Loucy (cell line): ENCODE data around the gene STAT3.

Experiments
- H2AFZ ChIP-seq: fragments of 200-600 bp; sonication (generic); 2 replicates; pipeline ENCODE4 v1.6.0; 2016; ENCODE audit warnings: antibody characterized with exemption, mild to moderate bottlenecking, low read length, moderate library complexity
- H3F3A ChIP-seq: fragments of 200-600 bp; 2 replicates; pipeline ENCODE4 v1.6.0; 2016; ENCODE audit warnings: antibody characterized with exemption, low read depth, mild to moderate bottlenecking
- H3K27me3 ChIP-seq: fragments of 200-600 bp; sonication (generic); 2 replicates; pipeline ENCODE4 v1.6.1; 2014; ENCODE audit warnings: low read length, mild to moderate bottlenecking; ENCODE audit not compliant: insufficient read depth, poor library complexity, severe bottlenecking
- H3K36me3 ChIP-seq: fragments of 200-600 bp; sonication (generic); 2 replicates; pipeline ENCODE4 v1.6.1; 2016; ENCODE audit warnings: low read length; ENCODE audit not compliant: insufficient read depth
- H3K4me1 ChIP-seq: fragments of 200-600 bp; sonication (generic); 2 replicates; pipeline ENCODE4 v1.5.1; 2014; ENCODE audit warnings: low read length, mild to moderate bottlenecking; ENCODE audit not compliant: insufficient read depth, poor library complexity, severe bottlenecking
- H3K4me2 ChIP-seq: fragments of 200-600 bp; sonication (generic); 2 replicates; pipeline ENCODE4 v1.6.0; 2014; ENCODE audit warnings: antibody characterized with exemption, low read length, low read depth, mild to moderate bottlenecking; ENCODE audit not compliant: poor library complexity, severe bottlenecking
- H3K4me3 ChIP-seq: fragments of 200-600 bp; sonication (generic); 2 replicates; pipeline ENCODE4 v1.5.1; 2014; ENCODE audit warnings: low read length, mild to moderate bottlenecking, mixed read lengths; ENCODE audit not compliant: poor library complexity, severe bottlenecking
- H3K79me2 ChIP-seq: fragments of 200-600 bp; sonication (generic); 2 replicates; pipeline ENCODE4 v1.6.1; 2014; ENCODE audit warnings: low read length; ENCODE audit not compliant: insufficient read depth
- H3K9ac ChIP-seq: fragments of 200-600 bp; sonication (generic); 2 replicates; pipeline ENCODE4 v1.6.0; 2014; ENCODE audit warnings: mild to moderate bottlenecking, low read depth, low read length, moderate library complexity; ENCODE audit not compliant: poor library complexity, severe bottlenecking
- H3K9me2 ChIP-seq: fragments of 200-600 bp; sonication (generic); replicated peaks from 2 replicates; pipeline ENCODE4 v1.6.1; 2016; ENCODE audit warnings: low read depth, low read length, mixed read lengths
- H3K9me3 ChIP-seq: fragments of 200-600 bp; sonication (generic); 2 replicates; pipeline ENCODE4 v1.6.1; 2014; ENCODE audit warnings: mild to moderate bottlenecking, antibody characterized with exemption, low read length, low read depth; ENCODE audit not compliant: insufficient read depth
- H4K20me1 ChIP-seq: fragments of 200-600 bp; sonication (generic); 2 replicates; pipeline ENCODE4 v1.6.0; 2014; ENCODE audit warnings: antibody characterized with exemption, low read length, mild to moderate bottlenecking; ENCODE audit not compliant: insufficient read depth, poor library complexity, severe bottlenecking
- CTCF ChIP-seq: fragments of 200-600 bp; sonication (generic); conservative IDR thresholded peaks from 2 replicates; pipeline ENCODE4 v1.5.1; 2014; ENCODE audit warnings: mild to moderate bottlenecking, antibody characterized with exemption, low read length
- EZH2phosphoT487 ChIP-seq: fragments of 200-600 bp; IDR thresholded peaks from 2 replicates; pipeline ENCODE4 v1.6.1; 2018; ENCODE audit warnings: antibody characterized with exemption, mild to moderate bottlenecking, moderate library complexity, borderline replicate concordance

STAT3 gene

GRCh38 chr17:42284024-42284369 lies 104.2 kb downstream of the STAT3 start:
- Histone ChIP-seq H4K20me1 (peaks cover 7% of the 10 kb centered on the region), H3K9me3 (no peaks in the 10 kb centered on the region), H3K4me1 (peaks cover 28% of the 10 kb centered on the region), H3K79me2 (peaks cover 54% of the 10 kb centered on the region), H3K9ac (peak overlapping the region; percentile 1), H3K9me2 (no peaks in the 10 kb centered on the region), H3K27me3 (no peaks in the 10 kb centered on the region), H2AFZ (no peak overlapping the region), H3F3A (no peaks in the 10 kb centered on the region), H3K4me3 (no peak overlapping the region), H3K4me2 (peak overlapping the region; percentile 16), H3K36me3 (no peaks in the 10 kb centered on the region)
- TF ChIP-seq EZH2phosphoT487 = no peak
- TF ChIP-seq CTCF = no peak

- H3K9me2 ChIP-seq = no peaks in the 10 kb centered on the region
- no peaks in the 10 kb centered on the region for H3F3A ChIP-seq
- H3K9ac ChIP-seq = peak overlapping the region; percentile 1
- H4K20me1 ChIP-seq = peaks cover 7% of the 10 kb centered on the region
- no peaks in the 10 kb centered on the region for H3K36me3 ChIP-seq
- H3K4me2 ChIP-seq = peak overlapping the region; percentile 16
- H3K79me2 ChIP-seq = peaks cover 49% of the 10 kb centered on the region
- H3K4me1 ChIP-seq = peaks cover 28% of the 10 kb centered on the region
- H2AFZ ChIP-seq = no peak overlapping the region
- H3K27me3 ChIP-seq = no peaks in the 10 kb centered on the region
- TF ChIP-seq CTCF (no peak), EZH2phosphoT487 (no peak)
- H3K4me3 ChIP-seq = no peak overlapping the region
- H3K9me3 ChIP-seq = no peaks in the 10 kb centered on the region
Observed at GRCh38 chr17:42283241-42284023, 104.8 kb downstream of the STAT3 start.

- Histone ChIP-seq H2AFZ (no peak overlapping the region), H3K4me1 (peaks cover 25% of the 10 kb centered on the region), H3F3A (no peaks in the 10 kb centered on the region), H4K20me1 (peaks cover 7% of the 10 kb centered on the region), H3K9me2 (no peaks in the 10 kb centered on the region), H3K36me3 (no peaks in the 10 kb centered on the region), H3K27me3 (no peaks in the 10 kb centered on the region), H3K9me3 (no peaks in the 10 kb centered on the region), H3K4me3 (no peak overlapping the region), H3K9ac (no peak overlapping the region), H3K79me2 (peaks cover 40% of the 10 kb centered on the region), H3K4me2 (no peak overlapping the region)
- TF ChIP-seq EZH2phosphoT487 = no peak
- no peak for TF ChIP-seq CTCF
Observed at GRCh38 chr17:42282478-42283080, 105.7 kb downstream of the STAT3 start.
